ENCODE measurements around the gene BIRC7.

BIRC7 gene

DNA sequence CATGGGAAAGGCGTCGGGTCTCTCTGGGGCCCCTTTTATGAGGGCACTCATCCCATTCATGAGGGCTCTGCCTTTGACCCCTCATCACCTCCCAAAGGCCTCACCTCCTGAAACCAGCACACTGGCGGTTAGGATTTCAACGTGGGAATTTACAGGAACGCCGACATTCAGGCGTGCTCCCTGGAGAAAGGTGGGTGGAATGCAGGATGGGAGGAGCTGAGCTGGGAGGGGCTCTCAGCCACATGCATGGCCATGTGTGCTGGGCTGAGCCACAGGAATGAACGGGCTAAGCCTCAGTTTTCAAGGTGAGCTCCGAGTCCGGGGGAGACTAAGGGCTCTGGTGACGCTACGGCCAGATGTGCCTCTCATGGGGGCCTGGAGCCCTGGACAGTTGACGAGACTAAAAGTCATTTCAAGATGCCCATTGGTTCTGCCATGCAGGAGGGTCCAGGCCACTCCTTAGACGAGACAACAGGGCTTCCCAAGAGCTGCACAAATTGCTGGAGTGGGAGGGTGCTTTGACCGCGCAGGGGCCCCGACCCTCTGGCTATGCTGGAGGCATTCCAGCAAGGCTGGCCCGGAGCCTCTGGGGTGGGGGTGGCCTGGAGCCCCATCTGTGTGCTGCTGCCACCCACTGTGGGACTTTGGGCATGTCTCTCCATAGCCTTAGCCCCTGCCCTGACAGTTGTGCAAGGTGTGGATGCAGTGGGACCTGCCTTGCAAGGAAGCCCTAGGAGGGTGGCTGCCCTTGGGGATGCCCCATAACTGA, 33.1 kb downstream of the BIRC7 start:
- DNase-seq, result no peak

DNA sequence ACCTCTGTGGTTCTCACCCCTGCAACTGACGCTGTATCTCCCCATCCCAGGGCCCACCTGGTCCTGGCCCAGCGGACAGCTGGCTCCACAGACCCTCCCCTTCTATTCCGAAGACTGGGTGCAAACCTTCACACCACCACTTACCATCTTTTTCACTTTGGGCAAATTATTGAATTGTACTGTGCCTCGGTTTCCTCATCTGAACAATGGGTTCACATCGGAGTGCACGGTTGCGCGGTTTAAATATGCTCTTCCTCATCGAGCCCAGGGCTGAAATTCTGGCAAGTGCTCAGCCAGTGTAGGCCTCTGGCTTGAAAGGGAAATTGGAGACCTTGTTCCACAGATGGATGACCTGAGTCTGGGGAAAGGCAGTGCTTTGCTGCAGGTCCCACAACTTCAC, 34.0 kb downstream of the BIRC7 start:
- DNase-seq, result no peak

DNA sequence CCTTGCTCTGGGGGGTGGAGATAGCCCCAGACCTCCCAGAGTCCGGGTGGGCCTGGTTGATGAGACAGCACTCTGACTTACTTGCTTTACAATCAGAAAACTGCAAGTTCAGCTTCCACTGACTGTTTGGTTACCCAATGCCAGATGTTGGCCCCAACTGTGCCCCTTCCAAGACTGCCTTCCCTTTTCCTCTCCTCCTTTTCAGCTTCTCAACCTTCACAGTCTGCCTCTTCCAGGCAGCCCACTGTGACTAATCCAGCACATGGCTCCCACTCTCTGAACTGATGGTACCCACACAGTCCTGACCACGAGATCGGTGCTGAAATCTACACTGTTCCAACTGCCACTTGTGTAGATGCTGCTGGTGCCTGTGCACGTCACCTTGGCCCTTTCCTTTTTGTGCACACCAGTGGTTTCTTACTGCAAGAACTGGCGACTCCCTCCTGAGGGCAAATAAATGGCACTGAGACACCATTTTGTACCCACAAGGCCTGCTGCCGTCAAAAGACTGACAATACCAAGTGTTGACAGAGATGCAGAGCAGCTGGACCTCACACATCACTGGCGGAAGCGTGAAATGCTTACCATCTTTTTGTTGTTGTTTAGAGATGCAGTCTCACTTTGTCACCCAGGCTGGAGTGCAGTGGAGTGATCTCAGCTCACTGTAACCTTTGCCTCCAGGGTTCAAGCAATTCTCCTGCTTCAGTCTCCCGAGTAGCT, 35.1 kb downstream of the BIRC7 start:
- DNase-seq, result no peak

DNA sequence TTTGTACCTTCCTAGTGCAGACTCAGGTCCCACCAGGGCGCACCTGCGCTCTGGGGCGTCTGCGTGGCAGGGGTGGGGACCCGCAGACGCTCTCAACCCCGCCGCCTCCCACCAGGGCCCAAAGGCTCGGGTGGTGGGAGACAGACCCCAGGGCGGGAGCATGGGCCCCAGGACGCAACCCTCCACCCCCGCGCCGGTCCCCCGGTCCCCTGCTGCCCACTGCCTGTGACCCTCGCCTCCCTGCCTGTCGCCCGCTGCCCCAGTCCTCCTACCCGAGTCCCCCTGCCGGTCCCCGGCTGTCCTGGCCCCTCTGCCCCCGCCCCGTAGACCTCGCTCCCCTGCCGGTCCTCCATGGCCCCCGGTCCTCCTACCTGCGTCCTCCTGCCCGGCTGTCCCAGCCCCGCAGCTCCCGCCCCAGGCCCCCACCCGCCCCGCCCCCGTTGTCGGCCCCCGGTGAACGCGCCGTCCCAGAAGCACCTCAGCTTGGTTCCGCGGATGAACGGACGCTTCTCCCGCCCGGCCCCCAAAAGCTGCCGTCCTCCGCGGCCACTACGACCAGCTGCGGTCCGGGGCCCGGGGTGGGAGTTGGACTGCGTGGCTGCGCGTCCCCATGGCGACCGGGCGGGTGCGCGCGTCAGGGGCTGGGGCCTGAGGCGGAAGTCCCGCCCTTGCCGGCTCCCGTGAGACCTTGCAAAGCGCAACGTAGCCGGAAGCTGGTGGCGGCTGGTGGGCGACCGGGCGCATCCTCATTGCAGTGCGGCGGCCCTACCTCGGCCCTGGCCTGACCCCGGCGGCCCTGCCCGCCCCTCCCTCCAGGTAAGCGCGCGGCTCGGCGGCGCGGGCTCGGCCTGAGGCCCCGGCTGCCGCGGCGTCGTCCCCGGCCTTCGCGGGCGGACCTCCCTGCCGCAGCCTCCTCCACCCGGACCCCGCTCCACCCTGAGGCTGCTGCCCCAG, 36.7 kb downstream of the BIRC7 start, which contains the start of gene ARFGAP1:
Gene ARFGAP1 (plus strand): TSS at position 709 of the 954 bp plus-strand sequence. CDS start 2,768 bp downstream, outside the sequence.
- DNase-seq, result peak; percentile 77

DNA sequence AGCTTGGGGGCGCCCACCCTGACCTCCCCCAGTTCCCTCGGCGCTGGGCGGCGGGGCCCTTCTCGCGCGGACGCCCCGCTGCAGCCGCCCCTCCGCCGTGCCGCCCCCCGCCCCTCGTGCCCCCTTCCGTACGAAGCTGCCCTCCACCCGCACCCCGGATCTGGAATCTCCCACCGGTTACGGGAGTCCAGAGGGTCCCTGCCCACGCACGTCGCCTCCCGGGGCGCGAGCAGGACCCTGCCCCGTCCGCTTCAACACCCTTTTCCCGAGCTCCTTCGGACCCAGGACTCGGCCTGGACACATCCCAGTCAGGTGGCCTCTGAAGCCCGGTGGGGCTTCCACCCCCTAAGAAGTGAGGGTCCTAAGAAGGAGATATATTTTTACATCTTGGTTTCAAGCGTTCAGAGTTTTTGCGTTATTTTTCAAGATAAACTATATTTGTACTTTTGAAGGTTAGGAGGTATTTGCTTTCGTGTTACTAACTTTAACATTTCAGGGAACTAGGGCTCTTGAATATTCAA, 37.4 kb downstream of the BIRC7 start:
- no peak for DNase-seq

DNA sequence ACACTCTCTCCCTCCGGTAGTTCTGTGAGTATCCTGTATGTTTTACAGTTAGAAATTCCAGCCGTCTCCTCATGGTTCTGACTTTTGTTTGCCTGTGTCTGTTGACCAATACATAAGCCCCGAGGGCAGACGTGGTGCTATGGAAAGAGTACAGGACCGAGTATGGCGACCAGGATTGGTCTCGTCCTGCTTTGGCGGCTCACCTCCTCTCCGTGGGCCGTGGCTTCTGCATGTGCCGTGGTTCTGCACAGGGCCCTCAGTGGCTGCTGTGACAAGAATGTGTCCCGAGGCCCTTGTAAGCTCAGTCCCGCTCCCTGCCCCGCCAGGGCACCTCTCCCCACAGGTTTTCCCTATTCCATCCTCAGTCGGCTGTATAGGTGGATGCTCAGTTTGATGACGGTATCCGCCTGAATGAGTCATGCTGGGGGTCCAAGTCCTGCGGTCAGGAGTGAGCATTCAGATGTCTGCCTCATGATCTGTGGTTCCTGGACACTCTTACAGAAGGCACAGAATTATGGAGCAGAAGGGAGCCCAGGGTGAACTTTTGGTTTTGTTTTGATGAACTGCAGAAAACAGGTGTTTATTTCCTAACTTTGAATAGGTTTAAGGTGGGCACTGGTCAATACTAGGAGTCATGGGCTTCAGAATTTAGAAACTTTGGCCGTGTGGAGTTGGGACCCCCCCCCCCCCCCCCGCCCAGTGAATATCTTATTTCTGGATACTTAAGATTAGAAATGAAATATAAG, 38.1 kb downstream of the BIRC7 start:
- DNase-seq, result no peak

DNA sequence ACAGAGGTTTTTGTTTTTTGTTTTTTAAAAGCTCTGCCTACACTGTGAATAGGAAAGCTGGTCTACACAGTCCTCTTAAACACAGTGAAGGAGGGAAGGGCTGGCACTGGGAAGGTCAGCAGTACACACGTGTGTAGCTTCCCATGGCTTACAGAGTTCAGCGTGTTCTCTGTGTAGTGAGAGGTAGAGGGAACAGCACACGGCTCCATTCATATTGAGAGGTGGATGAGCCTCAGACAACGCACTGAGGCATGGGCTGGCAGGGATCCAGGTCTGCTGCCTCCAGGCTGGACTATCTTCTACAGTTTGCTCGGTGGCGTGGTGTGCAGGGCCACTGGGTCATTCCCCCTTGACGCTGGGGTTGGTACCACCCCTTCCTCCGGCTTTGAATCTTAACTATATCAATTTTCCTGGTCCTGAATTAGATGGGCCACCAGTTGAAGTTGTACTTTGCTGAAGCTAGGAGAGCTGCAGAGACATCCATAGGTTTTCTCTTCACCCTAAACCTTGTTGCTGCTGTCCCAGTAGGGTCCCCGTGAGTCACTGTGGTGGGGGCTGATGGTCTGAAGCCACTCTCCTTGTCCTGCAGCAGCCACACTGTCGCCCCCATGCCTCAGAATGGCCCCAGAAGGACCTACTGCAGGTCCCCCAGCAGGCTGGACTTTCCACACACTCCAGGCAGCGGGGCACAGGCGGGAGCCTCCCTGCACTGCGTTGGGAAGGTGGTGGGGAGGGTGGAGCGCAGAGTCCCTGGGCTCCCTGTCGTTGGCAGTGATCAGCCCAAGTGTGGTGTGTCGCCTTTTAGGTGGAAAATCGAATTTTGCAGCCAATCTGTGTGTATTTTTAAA, 38.9 kb downstream of the BIRC7 start:
- DNase-seq, result no peak

DNA sequence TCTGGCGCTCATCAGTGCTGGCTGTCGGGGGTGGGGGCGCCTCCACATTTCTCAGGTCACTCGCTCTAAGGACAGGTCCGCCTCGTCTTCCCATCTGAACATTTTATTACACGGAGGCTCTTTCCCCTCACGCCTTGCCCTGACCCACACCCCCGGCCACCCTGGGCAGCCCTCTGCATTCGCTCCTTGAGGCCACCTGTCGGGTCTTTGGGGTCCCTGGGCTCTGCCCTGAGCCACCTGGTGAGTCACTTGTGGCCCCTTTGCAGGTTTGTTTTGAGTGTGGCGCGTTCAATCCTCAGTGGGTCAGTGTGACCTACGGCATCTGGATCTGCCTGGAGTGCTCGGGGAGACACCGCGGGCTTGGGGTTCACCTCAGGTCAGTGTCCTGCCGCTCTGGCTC, 40.1 kb downstream of the BIRC7 start:
- no peak for DNase-seq

DNA sequence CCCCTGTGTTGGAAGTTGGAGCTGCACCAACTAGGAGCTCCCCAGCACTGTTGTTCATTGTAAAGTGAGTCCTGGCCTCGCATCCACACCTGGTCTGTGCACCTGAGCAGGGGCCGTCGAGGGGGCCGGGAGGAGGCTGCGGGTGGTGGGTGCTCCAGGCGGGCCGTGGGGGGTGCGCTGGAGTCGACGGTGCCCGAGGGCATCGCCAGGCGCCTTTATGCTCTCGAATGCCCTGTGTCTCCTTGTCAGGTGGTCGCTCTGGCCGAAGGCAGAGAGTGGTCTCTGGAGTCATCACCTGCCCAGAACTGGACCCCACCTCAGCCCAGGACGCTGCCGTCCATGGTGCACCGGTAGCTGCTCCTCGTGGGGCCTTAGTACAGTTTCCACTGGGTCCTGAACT, 41.3 kb downstream of the BIRC7 start:
- no peak for DNase-seq

DNA sequence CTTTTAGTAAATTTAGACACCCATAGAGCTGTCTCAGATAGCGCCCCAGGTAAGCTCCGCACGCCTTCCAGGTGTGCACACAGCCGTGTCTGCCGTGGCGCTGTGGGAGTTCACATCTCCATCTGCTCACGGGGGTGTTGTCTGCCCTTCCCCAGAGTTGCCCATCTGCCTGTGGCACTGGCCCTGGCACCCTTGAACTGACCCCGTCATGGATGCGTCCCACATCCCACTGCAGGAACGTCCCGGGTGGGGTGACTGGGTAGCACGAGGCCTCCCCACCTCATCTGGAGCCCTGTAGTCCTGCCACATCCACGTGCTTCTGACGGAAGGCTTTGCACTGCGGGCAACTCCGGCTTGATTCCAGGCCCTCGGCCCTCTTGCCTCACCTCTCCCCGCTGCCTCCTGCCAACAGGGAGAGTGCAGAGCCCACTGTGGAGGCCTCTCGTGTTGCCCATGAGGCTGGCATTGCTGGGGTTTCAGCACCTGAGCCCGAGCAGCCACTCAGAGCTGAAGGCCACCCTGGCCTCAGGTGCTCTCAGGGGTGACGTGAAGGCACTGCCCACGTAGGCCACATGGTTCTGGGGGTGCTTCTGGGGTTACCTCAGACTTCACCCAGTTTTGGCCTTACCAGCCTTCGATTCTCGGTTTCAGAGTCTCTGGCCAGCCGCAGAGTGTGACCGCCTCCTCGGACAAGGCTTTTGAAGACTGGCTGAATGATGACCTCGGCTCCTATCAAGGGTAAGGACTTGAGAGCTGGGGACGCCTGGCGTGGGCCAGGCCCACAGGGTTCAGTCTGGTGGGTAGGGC, 42.0 kb downstream of the BIRC7 start:
- no peak for DNase-seq

DNA sequence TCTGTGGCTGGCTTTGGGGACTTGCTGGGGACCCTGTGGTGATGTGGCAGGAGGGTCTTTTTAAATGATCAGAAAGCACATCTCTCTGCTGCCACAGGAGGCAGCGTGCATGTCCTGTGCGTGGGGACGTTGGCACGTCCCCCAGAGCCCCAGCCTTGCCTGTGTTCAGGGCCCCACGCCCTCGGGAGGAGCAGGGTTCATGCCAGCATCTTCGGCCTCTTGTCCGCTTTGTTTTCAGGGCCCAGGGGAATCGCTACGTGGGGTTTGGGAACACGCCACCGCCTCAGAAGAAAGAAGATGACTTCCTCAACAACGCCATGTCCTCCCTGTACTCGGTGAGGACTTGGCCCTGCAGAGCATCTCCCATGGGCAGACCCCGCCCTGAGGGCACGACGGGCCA, 43.0 kb downstream of the BIRC7 start:
- no peak for DNase-seq

DNA sequence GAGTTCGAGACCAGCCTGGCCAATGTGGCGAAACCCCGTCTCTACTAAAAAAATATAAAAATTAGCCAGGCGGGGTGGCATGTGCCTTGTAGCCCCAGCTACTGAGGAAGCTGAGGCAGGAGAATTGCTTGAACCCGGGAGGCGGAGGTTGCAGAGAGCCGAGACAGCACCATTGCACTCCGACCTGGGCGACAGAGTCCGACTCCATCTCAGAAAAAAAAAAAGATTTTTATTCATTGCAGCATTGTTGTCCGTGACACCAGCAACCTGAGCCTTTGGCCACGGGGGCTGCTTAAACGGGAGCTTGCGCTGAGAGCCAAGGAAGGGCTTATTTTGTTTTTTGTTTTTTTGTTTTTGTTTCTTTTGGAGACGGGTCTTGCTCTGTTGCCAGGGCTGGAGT, 44.2 kb downstream of the BIRC7 start:
- DNase-seq, result no peak

DNA sequence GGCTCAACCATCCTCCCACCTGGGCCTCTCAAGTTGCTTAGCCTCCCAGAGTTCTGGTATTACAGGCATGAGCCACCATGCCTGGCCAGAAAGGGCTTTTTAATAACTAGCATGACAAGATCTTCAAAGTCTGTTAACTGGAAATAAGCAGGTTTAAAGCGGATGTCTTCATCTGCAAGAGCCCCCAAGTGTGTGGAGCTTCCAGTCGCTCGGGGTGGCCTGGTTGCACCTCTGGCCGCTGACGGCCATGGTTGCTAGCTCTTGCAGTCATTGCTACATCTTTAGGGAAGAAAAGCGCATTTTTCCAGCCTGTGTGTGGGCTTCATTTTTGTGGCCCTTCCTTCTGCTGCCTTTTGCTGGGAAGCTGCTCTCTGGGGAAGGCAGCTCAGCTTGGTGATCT, 44.7 kb downstream of the BIRC7 start:
- DNase-seq, result no peak

DNA sequence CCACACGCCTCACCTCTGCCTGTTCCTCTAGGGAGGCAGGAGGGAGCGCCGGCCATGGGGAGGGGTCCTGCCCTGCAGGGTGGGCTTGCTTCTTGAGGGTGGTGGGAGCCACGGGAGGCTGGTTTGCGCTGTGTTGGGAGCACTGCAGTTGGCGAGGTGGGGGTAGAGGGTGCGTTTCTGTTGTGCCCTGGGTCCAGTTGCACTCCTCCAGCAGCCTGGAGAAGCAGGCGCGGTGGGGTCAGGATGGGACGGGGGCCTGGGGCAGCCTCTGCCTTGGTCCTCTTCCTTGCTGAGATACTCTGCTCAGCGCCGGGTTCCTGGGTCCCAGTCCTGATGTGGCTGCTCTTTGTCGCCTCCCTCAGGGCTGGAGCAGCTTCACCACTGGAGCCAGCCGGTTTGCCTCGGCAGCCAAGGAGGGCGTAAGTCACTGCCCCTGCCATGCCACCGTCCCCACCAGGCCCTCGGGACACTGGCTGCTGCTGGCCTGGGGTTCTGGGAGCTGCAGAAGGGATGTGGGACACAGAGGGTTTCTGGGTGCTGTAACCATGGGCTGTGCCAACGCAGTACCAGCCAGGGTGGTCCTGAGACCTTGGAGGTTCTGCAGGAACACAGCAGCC, 45.3 kb downstream of the BIRC7 start:
- DNase-seq, result no peak

DNA sequence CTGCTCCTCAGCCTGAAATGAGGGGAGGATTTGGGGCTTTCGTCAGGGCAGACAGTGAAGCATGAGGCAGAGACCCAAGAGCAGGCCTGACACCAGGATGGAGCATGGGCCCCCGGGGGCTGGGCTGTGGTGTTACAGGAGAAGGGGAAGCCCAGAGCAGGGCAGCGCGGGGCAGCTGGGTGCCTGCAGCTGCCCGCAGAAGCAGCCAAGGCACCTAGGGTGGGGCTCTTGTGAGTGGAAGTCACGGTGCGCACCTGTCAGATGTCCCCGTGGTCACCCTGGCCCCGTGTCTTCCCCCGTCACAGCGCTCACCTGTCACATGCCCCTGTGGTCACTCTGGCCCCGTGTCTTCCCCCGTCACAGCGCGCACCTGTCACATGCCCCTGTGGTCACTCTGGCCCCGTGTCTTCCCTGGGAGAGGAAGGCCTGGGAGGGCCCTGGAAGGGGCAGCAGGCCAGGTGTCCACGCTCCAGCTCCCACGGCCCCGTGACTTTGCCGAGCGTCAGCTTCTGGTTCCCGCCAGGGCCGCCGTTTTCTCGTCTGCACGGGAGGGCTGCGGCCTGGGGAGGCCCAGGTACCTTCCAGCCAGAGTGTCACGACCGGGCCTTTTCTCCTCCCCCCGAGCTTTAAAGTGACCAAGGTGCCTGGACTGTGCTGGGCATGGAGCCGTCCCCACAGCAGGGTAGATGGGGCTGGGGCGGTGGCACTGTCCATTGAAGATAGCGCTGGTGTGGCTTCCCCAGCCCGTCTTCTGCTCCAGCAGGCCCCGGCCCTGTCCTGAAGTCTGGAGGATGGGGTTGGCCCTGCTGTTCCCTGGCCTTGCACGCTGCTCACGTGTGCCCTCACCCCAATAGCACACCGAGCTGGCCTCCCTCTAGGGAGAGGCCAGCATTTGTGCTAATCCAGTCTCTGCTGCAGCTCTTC, 46.3 kb downstream of the BIRC7 start:
- no peak for DNase-seq

DNA sequence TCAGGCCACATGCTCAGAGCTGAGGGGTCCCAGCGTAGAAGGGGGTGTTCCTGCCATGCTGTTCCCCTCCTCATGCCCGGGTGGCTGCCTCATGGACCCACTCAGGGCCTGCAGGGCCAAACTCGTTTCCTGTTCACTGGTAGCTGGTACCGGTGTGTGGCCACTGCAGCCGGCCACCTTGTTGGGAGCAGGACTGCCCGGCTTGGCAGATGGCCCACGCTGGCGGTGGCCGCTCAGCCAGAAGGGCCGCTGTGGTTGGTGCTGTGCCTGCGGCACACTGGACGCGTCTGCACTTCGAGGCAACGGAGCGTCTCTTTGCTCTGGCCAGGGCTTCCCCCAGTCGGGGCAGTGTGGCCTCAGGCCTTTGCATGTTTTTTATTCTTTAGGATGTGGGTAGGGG, 47.2 kb downstream of the BIRC7 start:
- DNase-seq, result no peak

DNA sequence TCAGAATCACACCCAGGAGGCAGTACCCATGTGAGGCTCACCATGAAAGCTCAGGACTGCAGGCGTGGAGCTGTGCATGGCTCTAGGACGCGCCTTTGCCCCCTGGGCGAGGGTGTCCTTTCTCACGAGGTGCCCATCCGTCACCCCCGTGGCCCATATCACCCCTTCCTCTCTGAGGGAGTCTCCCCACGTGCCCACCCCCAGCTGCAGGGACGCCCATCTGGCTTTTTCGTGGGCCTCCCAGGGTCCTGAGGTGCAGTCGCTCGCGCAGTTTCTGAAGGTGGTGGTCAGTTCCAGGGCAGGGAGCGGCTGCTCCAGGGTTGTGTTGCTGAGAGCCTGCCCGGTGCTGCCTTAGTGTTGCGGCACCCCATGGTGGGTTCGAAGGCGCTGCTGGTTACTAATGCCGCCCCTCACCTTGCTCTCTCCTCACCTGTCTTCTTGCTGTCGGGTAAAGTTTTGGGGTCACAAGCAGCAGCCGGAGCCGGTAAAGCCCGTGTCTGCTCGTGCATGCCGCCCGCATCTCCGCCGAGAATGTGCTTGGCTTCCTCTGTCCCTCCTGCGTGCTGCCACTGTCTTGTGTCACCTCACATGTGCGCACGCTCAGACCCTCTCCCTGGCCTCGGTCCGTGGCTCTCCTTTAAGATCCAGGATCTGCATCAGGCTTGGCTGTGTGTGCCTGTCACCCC, 47.8 kb downstream of the BIRC7 start:
- DNase-seq, result no peak

DNA sequence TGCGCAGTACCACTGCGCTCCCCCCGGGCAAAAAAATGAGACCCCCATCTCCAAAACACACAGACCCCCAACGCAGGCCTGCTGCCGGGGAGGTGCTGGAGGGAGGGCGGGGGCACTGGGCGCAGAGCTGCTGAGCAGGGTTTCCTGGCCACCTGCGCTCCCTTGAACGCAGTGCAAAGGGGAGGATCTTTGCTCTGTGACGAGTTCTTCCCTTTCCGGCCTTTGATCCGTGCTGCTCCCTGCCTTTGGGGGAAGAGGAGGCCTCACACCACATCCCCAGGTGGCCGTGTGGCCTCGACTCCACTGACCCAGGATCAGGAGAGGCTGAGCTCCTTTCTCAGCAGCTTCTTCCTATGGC, 48.4 kb downstream of the BIRC7 start:
- no peak for DNase-seq
